Ishikawa (cell line): ENCODE results near the gene NKAIN2.

Experiments used
- CEBPB ChIP-seq: IDR thresholded peaks from 2 replicates; pipeline ENCODE4 v1.6.1; 2012
- CREB1 ChIP-seq: IDR thresholded peaks from 2 replicates; pipeline ENCODE4 v1.6.1; 2012; ENCODE audit warnings: low read depth
- EGR1 ChIP-seq: IDR thresholded peaks from 2 replicates; pipeline ENCODE4 v1.6.1; 2012
- EP300 ChIP-seq: IDR thresholded peaks from 2 replicates; pipeline ENCODE4 v1.6.1; 2012; ENCODE audit warnings: borderline replicate concordance
- FOXM1 ChIP-seq: IDR thresholded peaks from 2 replicates; pipeline ENCODE4 v1.6.1; 2012; ENCODE audit warnings: low read depth, borderline replicate concordance
- MAX ChIP-seq: IDR thresholded peaks from 2 replicates; pipeline ENCODE4 v1.6.1; 2012
- NFIC ChIP-seq: IDR thresholded peaks from 2 replicates; pipeline ENCODE4 v1.6.1; 2012
- RAD21 ChIP-seq: IDR thresholded peaks from 2 replicates; pipeline ENCODE4 v1.6.1; 2012; ENCODE audit warnings: low read depth
- REST ChIP-seq: IDR thresholded peaks from 2 replicates; pipeline ENCODE4 v1.6.1; 2012; ENCODE audit warnings: low read depth, mild to moderate bottlenecking
- TAF1 ChIP-seq: IDR thresholded peaks from 2 replicates; pipeline ENCODE4 v1.6.1; 2012; ENCODE audit warnings: low read depth, mild to moderate bottlenecking
- TEAD4 ChIP-seq: IDR thresholded peaks from 2 replicates; pipeline ENCODE4 v1.6.1; 2012
- USF1 ChIP-seq: IDR thresholded peaks from 2 replicates; pipeline ENCODE4 v1.6.1; 2012
- YY1 ChIP-seq: IDR thresholded peaks from 2 replicates; pipeline ENCODE4 v1.6.1; 2012; ENCODE audit warnings: low read depth
- ZBTB7A ChIP-seq: IDR thresholded peaks from 2 replicates; pipeline ENCODE4 v1.6.1; 2012; ENCODE audit warnings: low read depth

GRCh38 chr6:124714728-124715127 lies 911.1 kb downstream of the NKAIN2 start:
- no peak for TF ChIP-seq CREB1
- TF ChIP-seq YY1 = no peak
- no peak for TF ChIP-seq RAD21
- TF ChIP-seq EP300 = no peak
- no peak for TF ChIP-seq REST
- TF ChIP-seq TAF1 = no peak
- no peak for TF ChIP-seq MAX
- no peak for TF ChIP-seq EGR1
- no peak for TF ChIP-seq TEAD4
- TF ChIP-seq CEBPB = no peak
- TF ChIP-seq NFIC = no peak
- no peak for TF ChIP-seq USF1
- no peak for TF ChIP-seq FOXM1
- no peak for TF ChIP-seq ZBTB7A
